Prostate gland (tissue), 2 donors: Measurements from ENCODE around the gene VEZF1.

Source experiments
- POLR2A ChIP-seq: fragments of 450-650 bp; IDR thresholded peaks from one replicate; pipeline ENCODE4 v1.6.1; 2016; ENCODE audit warnings: antibody characterized with exemption, mild to moderate bottlenecking
- POLR2AphosphoS5 ChIP-seq: sonication (generic); formaldehyde crosslinking; IDR thresholded peaks from one replicate; pipeline ENCODE4 v1.6.1; 2017; ENCODE audit warnings: antibody characterized with exemption
- TF ChIP-seq, protein P1 (sequence below), 4 experiments: fragments of 200-600 bp in 2 of 4; fragments of 450-650 bp in 2 of 4; sonication (generic) in 2 of 4; IDR thresholded peaks; 1 replicate in 3 of 4; 2 replicates in 1 of 4; pipeline ENCODE4 v1.5.1; 2016 to 2019; ENCODE audit warnings: antibody characterized with exemption in 4 of 4, mild to moderate bottlenecking in 2 of 4, moderate library complexity in 2 of 4

DNA sequence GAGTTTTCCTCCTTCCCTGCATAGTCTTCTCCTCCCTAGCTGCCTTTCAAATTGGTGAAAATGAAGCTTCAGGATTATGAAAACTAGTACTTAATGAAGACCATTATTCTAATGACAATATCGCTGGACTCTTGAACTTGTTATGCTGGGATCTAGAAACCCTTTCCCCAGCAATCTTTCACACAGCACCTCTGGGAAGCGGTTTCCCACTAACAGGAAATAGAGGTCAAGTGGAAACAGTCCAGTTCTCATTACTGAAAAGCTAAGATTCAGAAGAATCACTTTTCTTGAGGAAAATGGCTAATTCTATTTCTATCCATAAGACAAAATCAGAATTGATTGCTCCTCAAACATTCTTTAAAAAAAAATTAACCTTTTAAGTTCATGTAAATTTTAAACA, 2.0 kb upstream of the VEZF1 start:
- TF ChIP-seq POLR2A (no peak), POLR2AphosphoS5 (no peak)
- TF ChIP-seq, protein P1, sequence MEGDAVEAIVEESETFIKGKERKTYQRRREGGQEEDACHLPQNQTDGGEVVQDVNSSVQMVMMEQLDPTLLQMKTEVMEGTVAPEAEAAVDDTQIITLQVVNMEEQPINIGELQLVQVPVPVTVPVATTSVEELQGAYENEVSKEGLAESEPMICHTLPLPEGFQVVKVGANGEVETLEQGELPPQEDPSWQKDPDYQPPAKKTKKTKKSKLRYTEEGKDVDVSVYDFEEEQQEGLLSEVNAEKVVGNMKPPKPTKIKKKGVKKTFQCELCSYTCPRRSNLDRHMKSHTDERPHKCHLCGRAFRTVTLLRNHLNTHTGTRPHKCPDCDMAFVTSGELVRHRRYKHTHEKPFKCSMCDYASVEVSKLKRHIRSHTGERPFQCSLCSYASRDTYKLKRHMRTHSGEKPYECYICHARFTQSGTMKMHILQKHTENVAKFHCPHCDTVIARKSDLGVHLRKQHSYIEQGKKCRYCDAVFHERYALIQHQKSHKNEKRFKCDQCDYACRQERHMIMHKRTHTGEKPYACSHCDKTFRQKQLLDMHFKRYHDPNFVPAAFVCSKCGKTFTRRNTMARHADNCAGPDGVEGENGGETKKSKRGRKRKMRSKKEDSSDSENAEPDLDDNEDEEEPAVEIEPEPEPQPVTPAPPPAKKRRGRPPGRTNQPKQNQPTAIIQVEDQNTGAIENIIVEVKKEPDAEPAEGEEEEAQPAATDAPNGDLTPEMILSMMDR (IDR thresholded peaks at IDR 0.05) = no peak
